ENCODE measurements around the gene NR6A1. TPM values are rescaled to one million over a fixed set of nuclear protein-coding genes. Genes with fewer than 3 reads are reported as not detected.

NR6A1 gene
- total RNA-seq, 1 donor from 2014 or later: 60.7 TPM

GRCh38 chr9:124800306-124801259 lies 29.5 kb upstream of the NR6A1 start:
- no peaks in the 10 kb centered on the region for H3K36me3 Mint-ChIP-seq (ENCODE audit: low read depth)
- H3K27ac Mint-ChIP-seq (ENCODE audit: unreplicated experiment): no peak overlapping the region
- no peaks in the 10 kb centered on the region for H3K4me1 Mint-ChIP-seq
- DNase-seq (ENCODE audit: low read depth, low spot score): no peak
- no peak overlapping the region for H3K4me3 Mint-ChIP-seq
- no peak for TF ChIP-seq CTCF (conservative IDR thresholded peaks at IDR 0.05)
- H3K9me3 Mint-ChIP-seq: no peaks in the 10 kb centered on the region
- H3K27me3 Mint-ChIP-seq (ENCODE audit: low read depth): no peaks in the 10 kb centered on the region

GRCh38 chr9:124799274-124800006 lies 28.3 kb upstream of the NR6A1 start:
- TF ChIP-seq CTCF (conservative IDR thresholded peaks at IDR 0.05): no peak
- DNase-seq (ENCODE audit: low read depth, low spot score): no peak
- Mint-ChIP-seq H3K27ac (ENCODE audit: unreplicated experiment) (no peak overlapping the region), H3K9me3 (no peaks in the 10 kb centered on the region), H3K4me1 (no peaks in the 10 kb centered on the region), H3K27me3 (ENCODE audit: low read depth) (no peaks in the 10 kb centered on the region), H3K36me3 (ENCODE audit: low read depth) (no peaks in the 10 kb centered on the region), H3K4me3 (no peak overlapping the region)

- no peaks in the 10 kb centered on the region for H3K27me3 Mint-ChIP-seq (ENCODE audit: low read depth)
- H3K9me3 Mint-ChIP-seq: no peaks in the 10 kb centered on the region
- H3K36me3 Mint-ChIP-seq (ENCODE audit: low read depth): no peaks in the 10 kb centered on the region
- H3K4me3 Mint-ChIP-seq: no peak overlapping the region
- no peak for TF ChIP-seq CTCF (conservative IDR thresholded peaks at IDR 0.05)
- no peaks in the 10 kb centered on the region for H3K4me1 Mint-ChIP-seq
- DNase-seq (ENCODE audit: low read depth, low spot score): no peak
- no peak overlapping the region for H3K27ac Mint-ChIP-seq (ENCODE audit: unreplicated experiment)
Observed at GRCh38 chr9:124797343-124798103, 26.4 kb upstream of the NR6A1 start.

GRCh38 chr9:124795881-124796431 lies 24.8 kb upstream of the NR6A1 start:
- H3K4me1 Mint-ChIP-seq: no peaks in the 10 kb centered on the region
- no peak for DNase-seq (ENCODE audit: low read depth, low spot score)
- no peaks in the 10 kb centered on the region for H3K27me3 Mint-ChIP-seq (ENCODE audit: low read depth)
- no peak overlapping the region for H3K27ac Mint-ChIP-seq (ENCODE audit: unreplicated experiment)
- no peaks in the 10 kb centered on the region for H3K9me3 Mint-ChIP-seq
- no peak overlapping the region for H3K4me3 Mint-ChIP-seq
- TF ChIP-seq CTCF (conservative IDR thresholded peaks at IDR 0.05): no peak
- H3K36me3 Mint-ChIP-seq (ENCODE audit: low read depth): no peaks in the 10 kb centered on the region

- no peaks in the 10 kb centered on the region for H3K9me3 Mint-ChIP-seq
- H3K36me3 Mint-ChIP-seq (ENCODE audit: low read depth): no peaks in the 10 kb centered on the region
- no peak overlapping the region for H3K4me3 Mint-ChIP-seq
- H3K27me3 Mint-ChIP-seq (ENCODE audit: low read depth): no peaks in the 10 kb centered on the region
- no peaks in the 10 kb centered on the region for H3K4me1 Mint-ChIP-seq
- DNase-seq (ENCODE audit: low read depth, low spot score): no peak
- no peak for TF ChIP-seq CTCF (conservative IDR thresholded peaks at IDR 0.05)
- no peak overlapping the region for H3K27ac Mint-ChIP-seq (ENCODE audit: unreplicated experiment)
Observed at GRCh38 chr9:124794902-124795491, 23.9 kb upstream of the NR6A1 start.
